ENCODE measurements around the gene CAMP.

CAMP gene, protein sequence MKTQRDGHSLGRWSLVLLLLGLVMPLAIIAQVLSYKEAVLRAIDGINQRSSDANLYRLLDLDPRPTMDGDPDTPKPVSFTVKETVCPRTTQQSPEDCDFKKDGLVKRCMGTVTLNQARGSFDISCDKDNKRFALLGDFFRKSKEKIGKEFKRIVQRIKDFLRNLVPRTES

GRCh38 chr3:48222616-48223513, at the start of gene CAMP:
Gene CAMP (plus strand): TSS chr3:48223495. CDS start chr3:48223512, 17 bp downstream.
- H3K36me3 ChIP-seq, result no peaks in the 10 kb centered on the region
- peaks cover 15% of the 10 kb centered on the region for H3K4me1 ChIP-seq
- no peak for TF ChIP-seq Cebpa-rat (IDR thresholded peaks at IDR 0.05)
- no peak within 1 kb of the TSS for H3K27ac ChIP-seq
- H3K9ac ChIP-seq, result no peak within 1 kb of the TSS
- peak within 1 kb of the TSS; percentile 27; the same call in 1 of the 2 replicates for H3K4me2 ChIP-seq
- no peaks in the 10 kb centered on the region for H4K20me1 ChIP-seq
- H3K9me3 ChIP-seq, result no peaks in the 10 kb centered on the region
- H3K4me3 ChIP-seq, result no peak within 1 kb of the TSS
- no peaks in the 10 kb centered on the region for H3K27me3 ChIP-seq

DNA sequence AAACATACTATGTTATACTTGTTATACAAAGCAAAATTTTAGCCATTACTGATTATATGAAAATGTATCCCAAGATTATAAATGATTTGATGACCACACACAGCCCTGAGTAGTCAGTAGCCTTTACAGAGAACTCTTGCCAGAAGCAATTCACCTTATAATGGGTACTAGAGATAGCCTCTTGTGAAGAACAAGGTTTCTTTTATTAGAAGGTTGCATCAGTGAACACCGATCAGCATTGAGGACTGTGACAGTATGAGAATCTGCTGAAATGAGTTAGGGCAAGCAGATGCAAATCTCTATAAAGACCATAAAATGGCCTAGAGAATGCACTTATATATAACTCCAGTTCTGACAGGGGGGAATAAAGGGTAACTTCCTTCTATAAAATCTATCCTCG, 45.2 kb upstream of the CAMP start:
- H3K27ac ChIP-seq, result no peak overlapping the region
- H3K4me2 ChIP-seq, result no peak overlapping the region
- H4K20me1 ChIP-seq, result peaks cover 34% of the 10 kb centered on the region; the same call in 1 of the 2 replicates
- peaks cover 100% of the 10 kb centered on the region for H3K36me3 ChIP-seq
- H3K27me3 ChIP-seq, result no peaks in the 10 kb centered on the region
- no peaks in the 10 kb centered on the region for H3K9me3 ChIP-seq
- no peak overlapping the region for H3K9ac ChIP-seq
- TF ChIP-seq Cebpa-rat (IDR thresholded peaks at IDR 0.05), result no peak
- no peak overlapping the region for H3K4me3 ChIP-seq
- no peaks in the 10 kb centered on the region for H3K4me1 ChIP-seq

GRCh38 chr3:48180021-48180420, 43.3 kb upstream of the CAMP start:
- H3K36me3 ChIP-seq, result peaks cover 100% of the 10 kb centered on the region
- no peaks in the 10 kb centered on the region for H3K27me3 ChIP-seq
- H3K27ac ChIP-seq, result no peak overlapping the region
- H3K4me1 ChIP-seq, result no peaks in the 10 kb centered on the region
- H3K4me2 ChIP-seq, result no peak overlapping the region
- no peak overlapping the region for H3K4me3 ChIP-seq
- no peak overlapping the region for H3K9ac ChIP-seq
- H4K20me1 ChIP-seq, result peaks cover 19% of the 10 kb centered on the region; the same call in 1 of the 2 replicates
- no peak for TF ChIP-seq Cebpa-rat (IDR thresholded peaks at IDR 0.05)
- H3K9me3 ChIP-seq, result no peaks in the 10 kb centered on the region

- H4K20me1 ChIP-seq, result peaks cover 19% of the 10 kb centered on the region; the same call in 1 of the 2 replicates
- peaks cover 100% of the 10 kb centered on the region for H3K36me3 ChIP-seq
- no peak overlapping the region for H3K4me3 ChIP-seq
- no peak overlapping the region for H3K27ac ChIP-seq
- H3K27me3 ChIP-seq, result no peaks in the 10 kb centered on the region
- no peak overlapping the region for H3K9ac ChIP-seq
- no peak overlapping the region for H3K4me2 ChIP-seq
- no peaks in the 10 kb centered on the region for H3K9me3 ChIP-seq
- no peak for TF ChIP-seq Cebpa-rat (IDR thresholded peaks at IDR 0.05)
- H3K4me1 ChIP-seq, result peaks cover 5% of the 10 kb centered on the region; the same call in 1 of the 2 replicates
These were observed 42.6 kb upstream of the CAMP start for GRCh38 chr3:48180531-48181253.

DNA sequence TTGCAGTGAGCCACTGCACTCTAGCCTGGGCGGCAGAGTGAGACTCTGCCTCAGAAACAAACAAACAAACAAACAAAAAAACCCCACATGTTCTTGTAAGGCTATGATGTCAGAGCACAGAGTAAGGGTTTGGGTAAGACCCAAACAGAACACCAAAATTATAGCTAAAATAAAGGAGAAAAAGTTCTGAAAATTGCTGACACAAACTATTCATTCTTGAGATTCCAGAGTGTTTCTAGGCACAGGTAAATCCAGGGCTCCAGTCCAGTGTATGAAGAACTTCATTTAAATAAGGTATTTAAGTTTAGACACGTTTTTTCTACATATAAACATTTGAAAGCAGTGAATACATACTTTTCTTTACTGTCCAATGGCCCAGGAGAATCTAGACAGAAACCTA, 39.0 kb upstream of the CAMP start:
- H4K20me1 ChIP-seq, result peaks cover 19% of the 10 kb centered on the region; the same call in 1 of the 2 replicates
- no peak overlapping the region for H3K4me2 ChIP-seq
- H3K9ac ChIP-seq, result no peak overlapping the region
- no peak for TF ChIP-seq Cebpa-rat (IDR thresholded peaks at IDR 0.05)
- H3K36me3 ChIP-seq, result peaks cover 70% of the 10 kb centered on the region
- peaks cover 19% of the 10 kb centered on the region for H3K4me1 ChIP-seq
- H3K9me3 ChIP-seq, result no peaks in the 10 kb centered on the region
- no peaks in the 10 kb centered on the region for H3K27me3 ChIP-seq
- no peak overlapping the region for H3K27ac ChIP-seq
- H3K4me3 ChIP-seq, result no peak overlapping the region

- Histone ChIP-seq H4K20me1 (peaks cover 14% of the 10 kb centered on the region; the same call in 1 of the 2 replicates), H3K4me3 (no peak overlapping the region), H3K4me1 (peaks cover 26% of the 10 kb centered on the region), H3K9ac (peak overlapping the region; percentile 93; the same call in 1 of the 2 replicates), H3K27me3 (no peaks in the 10 kb centered on the region), H3K27ac (no peak overlapping the region), H3K36me3 (peaks cover 62% of the 10 kb centered on the region), H3K9me3 (no peaks in the 10 kb centered on the region), H3K4me2 (no peak overlapping the region)
- TF ChIP-seq Cebpa-rat (IDR thresholded peaks at IDR 0.05), result no peak
These were observed 38.2 kb upstream of the CAMP start for GRCh38 chr3:48185129-48185528.

GRCh38 chr3:48186631-48187300, 36.5 kb upstream of the CAMP start:
- peak overlapping the region; percentile 93 for H3K9ac ChIP-seq
- H3K4me2 ChIP-seq, result peak overlapping the region; percentile 81
- H3K9me3 ChIP-seq, result no peaks in the 10 kb centered on the region
- peak overlapping the region; percentile 96 for H3K4me3 ChIP-seq
- peaks cover 46% of the 10 kb centered on the region for H3K36me3 ChIP-seq
- no peak for TF ChIP-seq Cebpa-rat (IDR thresholded peaks at IDR 0.05)
- peaks cover 30% of the 10 kb centered on the region for H3K4me1 ChIP-seq
- no peaks in the 10 kb centered on the region for H3K27me3 ChIP-seq
- no peaks in the 10 kb centered on the region; the same call in 1 of the 2 replicates for H4K20me1 ChIP-seq
- peak overlapping the region; percentile 87 for H3K27ac ChIP-seq

GRCh38 chr3:48187301-48187578, 36.1 kb upstream of the CAMP start:
- Histone ChIP-seq H4K20me1 (no peaks in the 10 kb centered on the region; the same call in 1 of the 2 replicates), H3K36me3 (peaks cover 41% of the 10 kb centered on the region), H3K27me3 (no peaks in the 10 kb centered on the region), H3K4me3 (peak overlapping the region; percentile 96), H3K9me3 (no peaks in the 10 kb centered on the region), H3K27ac (peak overlapping the region; percentile 87), H3K9ac (peak overlapping the region; percentile 93), H3K4me1 (peaks cover 30% of the 10 kb centered on the region), H3K4me2 (peak overlapping the region; percentile 81)
- no peak for TF ChIP-seq Cebpa-rat (IDR thresholded peaks at IDR 0.05)

GRCh38 chr3:48187579-48188265, 35.6 kb upstream of the CAMP start:
- H3K36me3 ChIP-seq, result peaks cover 36% of the 10 kb centered on the region
- H3K9ac ChIP-seq, result peak overlapping the region; percentile 93
- H3K4me2 ChIP-seq, result peak overlapping the region; percentile 81
- no peaks in the 10 kb centered on the region for H4K20me1 ChIP-seq
- no peak for TF ChIP-seq Cebpa-rat (IDR thresholded peaks at IDR 0.05)
- H3K4me1 ChIP-seq, result peaks cover 30% of the 10 kb centered on the region
- peak overlapping the region; percentile 87 for H3K27ac ChIP-seq
- peak overlapping the region; percentile 96 for H3K4me3 ChIP-seq
- H3K9me3 ChIP-seq, result no peaks in the 10 kb centered on the region
- H3K27me3 ChIP-seq, result no peaks in the 10 kb centered on the region

Data from BLaER1 (cell line).